Vagina (tissue), 2 donors: ENCODE measurements around the gene TNS1. TPM values are rescaled to one million over a fixed set of nuclear protein-coding genes. Genes with fewer than 3 reads are reported as not detected.

ENCODE experiments used
- DNase-seq, 2 donors: peaks; one replicate each; pipeline ENCODE4 v3.0.0-alpha.2; 2017; ENCODE audit errors: extremely low spot score in 2 of 2
- H3K27ac ChIP-seq: fragments of 200-600 bp; sonication (generic); one replicate; pipeline ENCODE4 v1.5.1; 2019
- H3K27me3 ChIP-seq: fragments of 200-600 bp; sonication (generic); one replicate; pipeline ENCODE4 v1.5.1; 2019
- H3K36me3 ChIP-seq, 2 donors: fragments of 200-600 bp; sonication (generic); one replicate each; pipeline ENCODE4 v1.5.1; 2017 to 2019
- H3K4me1 ChIP-seq: fragments of 200-600 bp; sonication (generic); one replicate; pipeline ENCODE4 v1.5.1; 2019
- H3K4me3 ChIP-seq, 2 donors: fragments of 200-600 bp; sonication (generic); 1 replicate in 1 of 2; 2 replicates in 1 of 2; pipeline ENCODE4 v1.5.1; 2016 to 2019
- H3K9me3 ChIP-seq: fragments of 200-600 bp; sonication (generic); one replicate; pipeline ENCODE4 v1.5.1; 2019
- POLR2A ChIP-seq, 2 donors: fragments of 450-650 bp; IDR thresholded peaks; one replicate each; pipeline ENCODE4 v1.6.1; 2017; ENCODE audit warnings: antibody characterized with exemption in 2 of 2, mild to moderate bottlenecking in 2 of 2, moderate library complexity in 2 of 2
- POLR2AphosphoS5 ChIP-seq, 2 donors: sonication (generic); formaldehyde crosslinking; IDR thresholded peaks; one replicate each; pipeline ENCODE4 v1.9.0; 2017; ENCODE audit warnings: antibody characterized with exemption in 2 of 2, mild to moderate bottlenecking in 2 of 2, low read depth in 1 of 2; ENCODE audit not compliant: insufficient read depth in 1 of 2
- intact Hi-C: fragments of 100-400 bp; cut with DNase I; formaldehyde crosslinking; loops from one replicate; pipeline ENCODE4 v1.15.1; 2023
- total RNA-seq: library from RNA; depleted of rRNA; stranded (reverse); fragments of >200 nt; gene quantifications from one replicate; pipeline ENCODE4 v1.2.3, GENCODE V29; 2016
- TF ChIP-seq, protein P1 (sequence below), 3 experiments: fragments of 450-650 bp in 2 of 3; fragments of 200-600 bp in 1 of 3; sonication (generic) in 1 of 3; IDR thresholded peaks; one replicate each; pipeline ENCODE4 v1.5.1; 2017 to 2019; ENCODE audit warnings: antibody characterized with exemption in 3 of 3, mild to moderate bottlenecking in 2 of 3, moderate library complexity in 2 of 3

TNS1 gene
- total RNA-seq, 1 donor from 2014 or later = 216 TPM

DNA sequence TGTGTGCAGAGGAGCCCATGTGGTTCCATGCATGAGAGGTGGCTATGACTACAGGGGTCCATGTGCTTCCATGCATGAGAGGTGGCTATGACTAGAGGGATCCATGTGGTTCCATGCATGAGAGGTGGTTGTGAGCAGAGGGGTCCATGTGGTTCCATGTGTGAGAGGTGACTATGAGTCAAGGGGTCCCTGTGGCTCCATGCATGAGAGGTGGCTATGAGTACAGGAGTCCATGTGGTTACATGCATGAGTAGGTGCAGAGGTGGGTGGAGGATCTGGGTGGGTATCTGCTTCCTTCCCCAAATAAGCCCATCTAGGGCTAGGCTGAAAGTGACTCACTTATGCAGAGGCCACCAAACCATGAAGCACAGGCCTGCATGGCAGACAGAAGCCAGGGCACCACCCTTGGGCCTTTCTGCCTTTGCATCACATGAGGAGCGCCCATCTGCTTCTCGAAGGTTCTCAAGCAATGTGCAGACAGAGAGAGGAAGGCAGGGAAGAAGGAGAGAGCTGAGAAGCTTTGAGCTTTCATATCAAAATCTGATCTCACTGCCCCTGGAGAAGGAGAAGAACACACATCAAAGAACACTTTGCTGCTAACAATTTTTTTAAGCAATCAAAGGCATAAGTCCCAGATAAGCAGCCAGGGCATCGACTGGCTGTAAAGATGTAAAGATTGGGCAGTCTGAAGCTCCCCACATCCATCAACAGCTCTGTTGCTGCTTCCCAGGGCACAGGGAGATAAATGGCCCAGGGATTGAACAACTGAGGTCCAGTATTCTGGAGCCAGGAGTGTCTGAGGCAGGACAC is 137.6 kb downstream of the TNS1 start:
- peaks cover 0 to 26% of the 10 kb centered on the region in 2 donors for H3K36me3 ChIP-seq
- peak overlapping the region; percentile 51 for H3K27ac ChIP-seq
- H3K27me3 ChIP-seq = no peaks in the 10 kb centered on the region
- peaks cover 57% of the 10 kb centered on the region for H3K4me1 ChIP-seq
- TF ChIP-seq, protein P1, sequence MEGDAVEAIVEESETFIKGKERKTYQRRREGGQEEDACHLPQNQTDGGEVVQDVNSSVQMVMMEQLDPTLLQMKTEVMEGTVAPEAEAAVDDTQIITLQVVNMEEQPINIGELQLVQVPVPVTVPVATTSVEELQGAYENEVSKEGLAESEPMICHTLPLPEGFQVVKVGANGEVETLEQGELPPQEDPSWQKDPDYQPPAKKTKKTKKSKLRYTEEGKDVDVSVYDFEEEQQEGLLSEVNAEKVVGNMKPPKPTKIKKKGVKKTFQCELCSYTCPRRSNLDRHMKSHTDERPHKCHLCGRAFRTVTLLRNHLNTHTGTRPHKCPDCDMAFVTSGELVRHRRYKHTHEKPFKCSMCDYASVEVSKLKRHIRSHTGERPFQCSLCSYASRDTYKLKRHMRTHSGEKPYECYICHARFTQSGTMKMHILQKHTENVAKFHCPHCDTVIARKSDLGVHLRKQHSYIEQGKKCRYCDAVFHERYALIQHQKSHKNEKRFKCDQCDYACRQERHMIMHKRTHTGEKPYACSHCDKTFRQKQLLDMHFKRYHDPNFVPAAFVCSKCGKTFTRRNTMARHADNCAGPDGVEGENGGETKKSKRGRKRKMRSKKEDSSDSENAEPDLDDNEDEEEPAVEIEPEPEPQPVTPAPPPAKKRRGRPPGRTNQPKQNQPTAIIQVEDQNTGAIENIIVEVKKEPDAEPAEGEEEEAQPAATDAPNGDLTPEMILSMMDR (IDR thresholded peaks at IDR 0.05) = no peak
- TF ChIP-seq POLR2A (IDR thresholded peaks at IDR 0.05) (no peak), POLR2AphosphoS5 (IDR thresholded peaks at IDR 0.05; ENCODE audit: insufficient read depth in 1 of 2, low read depth in 1 of 2) (no peak)
- intact Hi-C loops = no loop called here
- H3K9me3 ChIP-seq = no peaks in the 10 kb centered on the region
- H3K4me3 ChIP-seq = no peak overlapping the region
- no peak for DNase-seq

DNA sequence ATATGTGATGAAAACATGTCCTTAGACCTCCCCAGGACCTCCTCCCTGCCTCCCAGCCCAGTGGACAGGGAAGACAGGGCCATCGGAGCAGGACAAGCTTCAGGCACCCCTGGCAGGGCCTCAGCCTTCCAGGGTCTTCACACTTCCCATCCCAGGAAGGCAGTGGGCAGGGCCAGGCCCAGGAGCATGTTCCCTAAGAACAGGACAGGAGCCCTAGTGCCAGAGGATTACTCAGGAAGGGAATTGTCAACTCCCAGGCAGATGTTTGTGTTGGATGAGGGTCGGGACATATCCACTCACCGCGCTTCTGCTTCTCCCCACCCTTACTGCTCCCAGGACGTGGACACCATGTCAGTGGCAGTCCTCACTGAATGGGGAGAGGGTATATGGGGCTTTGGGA is 138.9 kb downstream of the TNS1 start:
- Histone ChIP-seq H3K4me3 (no peak overlapping the region), H3K4me1 (peaks cover 58% of the 10 kb centered on the region), H3K36me3 (peaks cover 0 to 23% of the 10 kb centered on the region in 2 donors), H3K27ac (no peak overlapping the region), H3K9me3 (no peaks in the 10 kb centered on the region), H3K27me3 (no peaks in the 10 kb centered on the region)
- TF ChIP-seq, protein P1 (IDR thresholded peaks at IDR 0.05) = no peak
- TF ChIP-seq POLR2A (IDR thresholded peaks at IDR 0.05) (no peak), POLR2AphosphoS5 (IDR thresholded peaks at IDR 0.05; ENCODE audit: insufficient read depth in 1 of 2, low read depth in 1 of 2) (no peak)
- intact Hi-C loops = no loop called here
- DNase-seq = no peak

DNA sequence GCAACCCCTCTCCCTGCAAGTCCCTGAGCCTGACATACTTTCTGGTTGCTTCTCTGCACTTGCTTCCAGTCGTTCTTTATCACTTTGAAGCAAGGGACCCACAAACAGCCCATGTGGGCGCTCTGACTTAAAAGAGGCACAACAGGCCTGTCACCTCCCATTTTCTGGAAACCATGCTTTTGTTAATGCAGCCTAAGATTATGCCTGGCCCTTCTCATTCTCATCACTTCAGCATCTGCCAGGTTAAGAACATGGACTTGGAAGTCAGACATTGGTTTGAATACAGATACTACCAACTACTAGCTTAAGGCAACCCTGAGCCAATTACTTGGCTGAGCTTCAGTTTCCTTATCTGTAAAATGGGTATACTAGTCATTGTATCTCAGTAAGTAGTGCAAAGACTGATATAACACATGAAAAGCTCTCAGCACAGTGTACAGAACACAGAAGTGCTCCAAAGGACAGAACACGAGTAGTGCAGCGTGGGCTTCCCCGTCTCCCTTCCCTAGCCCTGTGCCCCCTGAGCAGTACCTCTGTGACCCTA is 141.4 kb downstream of the TNS1 start:
- Histone ChIP-seq H3K9me3 (no peaks in the 10 kb centered on the region), H3K27me3 (no peaks in the 10 kb centered on the region), H3K4me1 (peaks cover 54% of the 10 kb centered on the region), H3K27ac (peak overlapping the region; percentile 10), H3K36me3 (peaks cover 0 to 18% of the 10 kb centered on the region in 2 donors), H3K4me3 (no peak overlapping the region)
- intact Hi-C loops = no loop called here
- TF ChIP-seq, protein P1 (IDR thresholded peaks at IDR 0.05) = no peak
- TF ChIP-seq POLR2A (IDR thresholded peaks at IDR 0.05) (no peak), POLR2AphosphoS5 (IDR thresholded peaks at IDR 0.05; ENCODE audit: insufficient read depth in 1 of 2, low read depth in 1 of 2) (no peak)
- DNase-seq = no peak

DNA sequence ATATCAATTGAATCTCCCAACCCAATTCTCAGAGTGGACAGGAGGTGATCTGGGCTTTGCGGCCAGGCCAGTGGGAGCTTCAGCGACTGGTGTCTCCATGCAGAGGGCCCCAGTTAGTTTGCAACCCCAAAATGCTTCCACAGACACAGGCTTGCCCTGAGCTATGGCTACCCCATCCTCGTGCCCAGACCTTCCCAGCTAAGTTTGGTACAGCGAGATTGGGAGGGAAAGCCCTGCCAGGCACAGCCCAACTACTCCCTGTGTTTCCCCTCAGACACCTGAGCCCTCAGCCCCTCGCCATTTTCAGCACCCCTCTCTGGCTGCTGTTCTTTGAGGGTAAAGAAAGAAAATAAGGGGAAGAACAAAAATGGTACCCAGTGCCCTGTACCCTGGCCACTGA is 142.9 kb downstream of the TNS1 start:
- intact Hi-C loops = no loop called here
- Histone ChIP-seq H3K27ac (peak overlapping the region; percentile 87), H3K9me3 (no peaks in the 10 kb centered on the region), H3K4me1 (peaks cover 40% of the 10 kb centered on the region), H3K4me3 (no peak overlapping the region), H3K36me3 (peaks cover 0 to 25% of the 10 kb centered on the region in 2 donors), H3K27me3 (no peaks in the 10 kb centered on the region)
- TF ChIP-seq POLR2A (IDR thresholded peaks at IDR 0.05) (no peak), POLR2AphosphoS5 (IDR thresholded peaks at IDR 0.05; ENCODE audit: insufficient read depth in 1 of 2, low read depth in 1 of 2) (no peak)
- TF ChIP-seq, protein P1 (IDR thresholded peaks at IDR 0.05) = no peak
- DNase-seq = no peak
